Brain microvascular endothelial cell (primary cell): ENCODE results near the gene DYSF.

Experiments used
- DNase-seq: peaks from one replicate; pipeline ENCODE4 v3.0.0-alpha.2; 2020
- H3K27ac ChIP-seq: fragments of 250-450 bp; sonication (Bioruptor Pico); 2 replicates; pipeline ENCODE4 v1.5.1; 2020; ENCODE audit warnings: mild to moderate bottlenecking, moderate library complexity
- H3K27me3 ChIP-seq: fragments of 250-450 bp; sonication (Bioruptor Pico); replicated peaks from 2 replicates; pipeline ENCODE4 v1.5.1; 2020; ENCODE audit warnings: mild to moderate bottlenecking
- H3K36me3 ChIP-seq: fragments of 250-450 bp; sonication (Bioruptor Pico); replicated peaks from 2 replicates; pipeline ENCODE4 v1.5.1; 2020; ENCODE audit warnings: mild to moderate bottlenecking
- H3K4me3 ChIP-seq: 2 replicates; pipeline ENCODE4 v1.5.1; 2011; ENCODE audit warnings: low read depth, mild to moderate bottlenecking, control low read depth, low read length, moderate library complexity
- CTCF ChIP-seq: IDR thresholded peaks from 2 replicates; pipeline ENCODE4 v1.5.1; 2011; ENCODE audit warnings: low read depth, mild to moderate bottlenecking, moderate library complexity, low read length, control low read depth, inconsistent platforms; ENCODE audit errors: missing control alignments
- in situ Hi-C: cut with HindIII; loops from 2 replicates; pipeline ENCODE4 v1.10.0; 2017; ENCODE audit warnings: low sequenced_read_pairs, low pct_ligation_motif_present

DYSF gene

GRCh38 chr2:71556692-71557250 lies 103.4 kb downstream of the DYSF start:
- in situ Hi-C loops: no loop called here
- no peaks in the 10 kb centered on the region for H3K27me3 ChIP-seq

GRCh38 chr2:71557321-71557720 lies 104.0 kb downstream of the DYSF start:
- Histone ChIP-seq H3K27me3 (no peaks in the 10 kb centered on the region), H3K36me3 (peaks cover 4% of the 10 kb centered on the region), H3K27ac (no peak overlapping the region), H3K4me3 (no peak overlapping the region)
- peak; percentile 1 for TF ChIP-seq CTCF
- DNase-seq: no peak
- in situ Hi-C loops: no loop called here

More at GRCh38 chr2:71556692-71557250, 103.4 kb downstream of the DYSF start:
- Histone ChIP-seq H3K4me3 (no peak overlapping the region), H3K36me3 (peaks cover 2% of the 10 kb centered on the region), H3K27ac (no peak overlapping the region)
- no peak for TF ChIP-seq CTCF
- no peak for DNase-seq

- in situ Hi-C loops: no loop called here
- DNase-seq: peak; percentile 16
- H3K27me3 ChIP-seq: no peaks in the 10 kb centered on the region
- no peak overlapping the region for H3K27ac ChIP-seq
- no peak overlapping the region for H3K4me3 ChIP-seq
- TF ChIP-seq CTCF: no peak
- peaks cover 2% of the 10 kb centered on the region for H3K36me3 ChIP-seq
Observed at GRCh38 chr2:71558300-71559051, 105.1 kb downstream of the DYSF start.

- in situ Hi-C loops: no loop called here
- no peak overlapping the region for H3K27ac ChIP-seq
- no peak for DNase-seq
- no peaks in the 10 kb centered on the region for H3K27me3 ChIP-seq
- no peak for TF ChIP-seq CTCF
- peaks cover 2% of the 10 kb centered on the region for H3K36me3 ChIP-seq
- no peak overlapping the region for H3K4me3 ChIP-seq
Observed at GRCh38 chr2:71559080-71559827, 105.9 kb downstream of the DYSF start.

- H3K27ac ChIP-seq: no peak overlapping the region
- no peaks in the 10 kb centered on the region for H3K27me3 ChIP-seq
- no peak overlapping the region for H3K4me3 ChIP-seq
- in situ Hi-C loops: no loop called here
- TF ChIP-seq CTCF: no peak
- H3K36me3 ChIP-seq: peaks cover 2% of the 10 kb centered on the region
- DNase-seq: no peak
Observed at GRCh38 chr2:71559828-71560637, 106.7 kb downstream of the DYSF start.
